Panc1 (cell line): ENCODE results near the gene ATPAF2. TPM values are rescaled to one million over a fixed set of nuclear protein-coding genes. Genes with fewer than 3 reads are reported as not detected.
"Not testable (repeated sequence)": the region's sequence is repeated elsewhere in the genome, so short reads cannot be mapped to it uniquely, and the experiment has no call there.

Experiments
- ATAC-seq: fragments of 200-7000 bp; cut with Tn5 transposase; 2 replicates; pipeline ENCODE4 v1.9.1; 2020; ENCODE audit warnings: mild to moderate bottlenecking, moderate library complexity
- BruUV-seq: library from RNA; stranded (reverse); fragments of 400-500 nt; replicated peaks from 2 replicates; lab custom pipeline; 2021; lab: Mats Ljungman, UMichigan
- CTCF ChIA-PET: fragments of 300-600 bp; sonication (Branson Sonifier 250); formaldehyde crosslinking; loops from one replicate; lab custom pipeline; 2022; ENCODE audit warnings: antibody characterized with exemption; lab: Charles Lee
- POLR2A ChIA-PET: fragments of 300-600 bp; sonication (Branson Sonifier 250); formaldehyde crosslinking; loops from one replicate; lab custom pipeline; 2022; ENCODE audit warnings: antibody characterized with exemption; lab: Charles Lee
- DNase-seq: peaks from one replicate; pipeline ENCODE4 v3.0.0-alpha.2; 2010; ENCODE audit warnings: low read depth, low spot score
- H3K27ac ChIP-seq: 2 replicates; pipeline ENCODE4 v1.5.1; 2011; ENCODE audit warnings: mild to moderate bottlenecking, low read length, inconsistent platforms
- H3K27me3 ChIP-seq: fragments of 200-500 bp; sonication (Bioruptor generic); 2 replicates; pipeline ENCODE4 v1.6.0; 2014; ENCODE audit warnings: low read length, inconsistent platforms; ENCODE audit not compliant: control insufficient read depth, insufficient read depth
- H3K36me3 ChIP-seq: fragments of 200-500 bp; sonication (Bioruptor generic); 2 replicates; pipeline ENCODE4 v1.5.1; 2014; ENCODE audit warnings: inconsistent platforms, mild to moderate bottlenecking, low read length, moderate library complexity; ENCODE audit not compliant: control insufficient read depth, insufficient read depth
- H3K4me1 ChIP-seq: 2 replicates; pipeline ENCODE4 v1.5.1; 2011; ENCODE audit warnings: inconsistent platforms, mild to moderate bottlenecking, low read length, moderate library complexity; ENCODE audit not compliant: control insufficient read depth, insufficient read depth
- H3K4me3 ChIP-seq, 2 experiments: 2 replicates each; pipeline ENCODE4 v1.5.1; 2011 to 2012; ENCODE audit warnings: low read depth in 2 of 2, low read length in 2 of 2, mild to moderate bottlenecking in 2 of 2, inconsistent platforms in 1 of 2, moderate library complexity in 1 of 2
- H3K9me3 ChIP-seq: fragments of 200-500 bp; sonication (Bioruptor generic); 2 replicates; pipeline ENCODE4 v1.5.1; 2014; ENCODE audit warnings: low read depth, mild to moderate bottlenecking, inconsistent platforms, low read length, moderate library complexity; ENCODE audit not compliant: control insufficient read depth, insufficient read depth
- POLR2AphosphoS5 ChIP-seq: IDR thresholded peaks from 2 replicates; pipeline ENCODE4 v1.6.1; 2012; ENCODE audit warnings: mild to moderate bottlenecking, low read depth, low read length, moderate library complexity
- SIN3A ChIP-seq: IDR thresholded peaks from 2 replicates; pipeline ENCODE4 v1.6.1; 2012; ENCODE audit warnings: low read depth, mild to moderate bottlenecking, low read length, moderate library complexity, borderline replicate concordance; ENCODE audit not compliant: insufficient read depth
- TCF7L2 ChIP-seq: IDR thresholded peaks from 2 replicates; pipeline ENCODE4 v1.6.1; 2011; ENCODE audit warnings: mild to moderate bottlenecking, low read depth, low read length, inconsistent platforms
- in situ Hi-C: cut with HindIII; loops from 2 replicates; pipeline ENCODE4 v1.10.0; 2016; ENCODE audit warnings: low sequenced_read_pairs, low pct_unique_long_range_greater_than_20kb
- intact Hi-C: fragments of 100-400 bp; cut with micrococcal nuclease; formaldehyde crosslinking; loops from one replicate; pipeline ENCODE4 v1.10.0; 2022; ENCODE audit not compliant: unreplicated experiment
- total RNA-seq: library from RNA; stranded (reverse); gene quantifications from one replicate; pipeline ENCODE4 v1.2.1, GENCODE V29; 2021; ENCODE audit not compliant: unreplicated experiment
- TF ChIP-seq, protein P1 (sequence below), 2 experiments: IDR thresholded peaks; 2 replicates each; pipeline ENCODE4 v1.6.1; 2011 to 2012; ENCODE audit warnings: low read depth in 2 of 2, control low read depth in 1 of 2, low read length in 1 of 2, mild to moderate bottlenecking in 1 of 2, moderate library complexity in 1 of 2; ENCODE audit not compliant: insufficient read depth in 1 of 2
- TF ChIP-seq, protein P2 (sequence below): fragments of 450-650 bp; IDR thresholded peaks from 2 replicates; pipeline ENCODE4 v1.5.1; 2017; ENCODE audit warnings: mild to moderate bottlenecking

Gene ATPAF2
- total RNA-seq, 1 experiment from 2014 or later = 22.3 TPM

DNA sequence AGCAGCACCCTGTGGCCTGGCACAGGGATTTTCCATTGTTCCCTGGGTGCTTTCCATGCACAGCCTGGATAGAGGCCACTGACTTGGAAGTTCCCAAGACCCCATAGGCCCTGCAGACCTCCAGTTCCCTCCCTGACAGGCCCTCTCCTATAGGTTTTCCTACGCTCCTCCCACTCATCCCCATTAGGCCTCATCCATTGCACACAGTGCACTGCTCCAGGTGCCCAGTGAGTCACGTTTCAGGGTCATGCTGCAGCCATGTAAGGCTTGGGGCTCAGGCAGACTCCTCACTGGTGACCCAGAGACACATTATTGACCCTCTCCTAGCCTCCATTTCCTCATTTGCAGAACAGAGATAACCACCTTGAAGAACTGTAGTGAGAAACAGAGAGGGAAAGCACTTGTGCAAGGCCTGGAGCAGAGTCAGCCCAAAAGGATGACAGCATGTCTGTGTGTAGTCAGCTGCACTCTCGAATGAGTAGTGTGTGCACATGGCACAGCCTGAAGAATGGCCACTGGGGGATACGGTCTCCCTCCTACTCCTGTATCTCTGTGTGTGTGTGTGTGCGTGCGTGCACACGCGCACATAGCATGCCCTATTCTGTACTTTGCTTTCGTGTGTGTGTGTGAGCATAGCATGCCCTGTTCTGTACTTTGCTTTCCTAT, 39.5 kb downstream of the ATPAF2 start:
- no peak overlapping the region for H3K27ac ChIP-seq
- no TSS peak for BruUV-seq
- H3K9me3 ChIP-seq = no peaks in the 10 kb centered on the region
- ATAC-seq (0 out of 2 replicates have a peak, but pooled peaks have one; percentile 43), DNase-seq (no peak)
- no peaks in the 10 kb centered on the region for H3K36me3 ChIP-seq
- intact Hi-C loops = no loop called here
- ChIA-PET CTCF (no interaction called here), POLR2A (no interaction called here)
- no peaks in the 10 kb centered on the region for H3K27me3 ChIP-seq
- H3K4me3 ChIP-seq = no peak overlapping the region
- TF ChIP-seq TCF7L2 (no peak), SIN3A (no peak), POLR2AphosphoS5 (no peak)
- TF ChIP-seq, protein P1, sequence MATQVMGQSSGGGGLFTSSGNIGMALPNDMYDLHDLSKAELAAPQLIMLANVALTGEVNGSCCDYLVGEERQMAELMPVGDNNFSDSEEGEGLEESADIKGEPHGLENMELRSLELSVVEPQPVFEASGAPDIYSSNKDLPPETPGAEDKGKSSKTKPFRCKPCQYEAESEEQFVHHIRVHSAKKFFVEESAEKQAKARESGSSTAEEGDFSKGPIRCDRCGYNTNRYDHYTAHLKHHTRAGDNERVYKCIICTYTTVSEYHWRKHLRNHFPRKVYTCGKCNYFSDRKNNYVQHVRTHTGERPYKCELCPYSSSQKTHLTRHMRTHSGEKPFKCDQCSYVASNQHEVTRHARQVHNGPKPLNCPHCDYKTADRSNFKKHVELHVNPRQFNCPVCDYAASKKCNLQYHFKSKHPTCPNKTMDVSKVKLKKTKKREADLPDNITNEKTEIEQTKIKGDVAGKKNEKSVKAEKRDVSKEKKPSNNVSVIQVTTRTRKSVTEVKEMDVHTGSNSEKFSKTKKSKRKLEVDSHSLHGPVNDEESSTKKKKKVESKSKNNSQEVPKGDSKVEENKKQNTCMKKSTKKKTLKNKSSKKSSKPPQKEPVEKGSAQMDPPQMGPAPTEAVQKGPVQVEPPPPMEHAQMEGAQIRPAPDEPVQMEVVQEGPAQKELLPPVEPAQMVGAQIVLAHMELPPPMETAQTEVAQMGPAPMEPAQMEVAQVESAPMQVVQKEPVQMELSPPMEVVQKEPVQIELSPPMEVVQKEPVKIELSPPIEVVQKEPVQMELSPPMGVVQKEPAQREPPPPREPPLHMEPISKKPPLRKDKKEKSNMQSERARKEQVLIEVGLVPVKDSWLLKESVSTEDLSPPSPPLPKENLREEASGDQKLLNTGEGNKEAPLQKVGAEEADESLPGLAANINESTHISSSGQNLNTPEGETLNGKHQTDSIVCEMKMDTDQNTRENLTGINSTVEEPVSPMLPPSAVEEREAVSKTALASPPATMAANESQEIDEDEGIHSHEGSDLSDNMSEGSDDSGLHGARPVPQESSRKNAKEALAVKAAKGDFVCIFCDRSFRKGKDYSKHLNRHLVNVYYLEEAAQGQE (IDR thresholded peaks at IDR 0.05; ENCODE audit: insufficient read depth in 1 of 2, low read depth in 2 of 2, low read length in 1 of 2) = no peak
- TF ChIP-seq, protein P2, sequence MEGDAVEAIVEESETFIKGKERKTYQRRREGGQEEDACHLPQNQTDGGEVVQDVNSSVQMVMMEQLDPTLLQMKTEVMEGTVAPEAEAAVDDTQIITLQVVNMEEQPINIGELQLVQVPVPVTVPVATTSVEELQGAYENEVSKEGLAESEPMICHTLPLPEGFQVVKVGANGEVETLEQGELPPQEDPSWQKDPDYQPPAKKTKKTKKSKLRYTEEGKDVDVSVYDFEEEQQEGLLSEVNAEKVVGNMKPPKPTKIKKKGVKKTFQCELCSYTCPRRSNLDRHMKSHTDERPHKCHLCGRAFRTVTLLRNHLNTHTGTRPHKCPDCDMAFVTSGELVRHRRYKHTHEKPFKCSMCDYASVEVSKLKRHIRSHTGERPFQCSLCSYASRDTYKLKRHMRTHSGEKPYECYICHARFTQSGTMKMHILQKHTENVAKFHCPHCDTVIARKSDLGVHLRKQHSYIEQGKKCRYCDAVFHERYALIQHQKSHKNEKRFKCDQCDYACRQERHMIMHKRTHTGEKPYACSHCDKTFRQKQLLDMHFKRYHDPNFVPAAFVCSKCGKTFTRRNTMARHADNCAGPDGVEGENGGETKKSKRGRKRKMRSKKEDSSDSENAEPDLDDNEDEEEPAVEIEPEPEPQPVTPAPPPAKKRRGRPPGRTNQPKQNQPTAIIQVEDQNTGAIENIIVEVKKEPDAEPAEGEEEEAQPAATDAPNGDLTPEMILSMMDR = no peak
- no peaks in the 10 kb centered on the region; the same call in 1 of the 2 replicates for H3K4me1 ChIP-seq
- in situ Hi-C loops = no loop called here

DNA sequence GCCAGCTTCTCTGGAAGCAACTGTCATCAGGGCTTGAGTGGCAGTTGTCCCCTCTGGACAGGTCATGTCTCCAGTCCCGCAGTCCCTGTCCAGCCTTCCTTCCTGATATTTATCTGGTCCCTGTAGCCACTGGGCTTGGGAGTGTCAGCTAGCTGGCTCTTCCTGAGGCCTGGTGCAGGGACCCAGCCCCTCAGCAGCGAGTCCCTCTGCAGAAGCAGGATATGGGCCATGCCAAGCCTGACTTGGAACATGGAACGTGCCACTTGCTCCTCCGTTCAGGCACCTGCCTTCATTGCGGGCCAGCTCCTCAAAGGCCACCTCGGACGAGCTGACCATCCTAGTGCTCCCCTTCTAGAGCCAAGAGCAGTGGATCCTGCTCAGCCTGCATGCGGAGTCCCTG, 40.0 kb downstream of the ATPAF2 start:
- POLR2A ChIA-PET = no interaction called here
- Histone ChIP-seq H3K4me1 (no peaks in the 10 kb centered on the region; the same call in 1 of the 2 replicates), H3K27ac (no peak overlapping the region), H3K27me3 (no peaks in the 10 kb centered on the region), H3K4me3 (no peak overlapping the region), H3K9me3 (no peaks in the 10 kb centered on the region), H3K36me3 (no peaks in the 10 kb centered on the region)
- ATAC-seq (no peak), DNase-seq (no peak)
- BruUV-seq = no TSS peak
- TF ChIP-seq SIN3A (no peak), TCF7L2 (no peak)
- TF ChIP-seq, protein P2 = no peak
- intact Hi-C loops (no loop called here), in situ Hi-C loops (no loop called here)
- CTCF ChIA-PET = no interaction called here

DNA sequence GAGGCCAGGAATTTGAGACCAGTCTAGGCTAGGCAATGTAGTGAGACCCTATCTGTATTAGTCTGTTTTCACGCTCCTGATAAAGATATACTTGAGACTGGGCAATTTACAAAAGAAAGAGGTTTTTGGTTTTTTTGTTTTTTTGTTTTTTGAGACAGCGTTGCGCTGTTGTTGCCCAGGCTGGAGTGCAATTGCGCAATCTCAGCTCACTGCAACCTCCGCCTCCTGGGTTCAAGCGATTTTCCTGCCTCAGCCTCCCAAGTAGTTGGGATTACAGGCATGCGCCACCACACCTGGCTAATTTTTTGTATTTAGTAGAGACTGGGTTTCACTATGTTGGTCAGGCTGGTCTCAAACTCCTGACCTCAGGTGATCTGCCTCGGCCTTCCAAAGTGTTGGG, 43.1 kb downstream of the ATPAF2 start:
- in situ Hi-C loops, H3K36me3 ChIP-seq, H3K4me1 ChIP-seq, ATAC-seq, DNase-seq, POLR2A ChIA-PET, H3K4me3 ChIP-seq, CTCF ChIA-PET, H3K27ac ChIP-seq, intact Hi-C loops, H3K9me3 ChIP-seq, H3K27me3 ChIP-seq, BruUV-seq: not testable (repeated sequence)
